H1 (cell line): Measurements from ENCODE around the gene PPP4R1. TPM values are rescaled to one million over a fixed set of nuclear protein-coding genes. Genes with fewer than 3 reads are reported as not detected.

Experiments used
- CTCF ChIA-PET: fragments of 300-600 bp; sonication (Branson Sonifier 250); formaldehyde crosslinking; loops from one replicate; lab custom pipeline; 2021; ENCODE audit not compliant: partially characterized antibody; lab: Charles Lee
- POLR2A ChIA-PET: fragments of 300-600 bp; sonication (Branson Sonifier 250); formaldehyde crosslinking; loops from one replicate; lab custom pipeline; 2021; ENCODE audit warnings: inconsistent platforms; ENCODE audit not compliant: partially characterized antibody; lab: Charles Lee
- DNase-seq, 2 experiments: peaks; one replicate each; pipeline versions ENCODE4 v3.0.0 to v3.0.0-alpha.2; 2010 to 2022; ENCODE audit warnings: low spot score in 2 of 2, low read depth in 1 of 2, mixed read lengths in 1 of 2
- FAIRE-seq: peaks from 2 replicates; lab custom pipeline; 2011; peaks lifted over from hg19 to GRCh38; lab: Jason Lieb, UNC
- H2AFZ ChIP-seq: 2 replicates; pipeline ENCODE4 v1.8.1; 2012; ENCODE audit warnings: low read length, inconsistent platforms
- H2AK5ac ChIP-seq: 2 replicates; pipeline ENCODE4 v1.6.1; 2013; ENCODE audit warnings: low read depth, low read length
- H2BK120ac ChIP-seq: replicated peaks from 2 replicates; pipeline ENCODE3; 2013; ENCODE audit warnings: low read depth, low read length, inconsistent platforms
- H2BK12ac ChIP-seq: 2 replicates; pipeline ENCODE4 v1.6.1; 2013; ENCODE audit warnings: low read depth, low read length
- H2BK15ac ChIP-seq: 2 replicates; pipeline ENCODE4 v1.6.1; 2013; ENCODE audit warnings: low read length
- H2BK20ac ChIP-seq: 2 replicates; pipeline ENCODE4 v1.6.1; 2013; ENCODE audit warnings: low read length
- H2BK5ac ChIP-seq: 2 replicates; pipeline ENCODE4 v1.6.1; 2013; ENCODE audit warnings: low read depth, low read length
- H3K14ac ChIP-seq: 2 replicates; pipeline ENCODE4 v1.6.1; 2013; ENCODE audit warnings: inconsistent platforms; ENCODE audit not compliant: insufficient read length
- H3K18ac ChIP-seq: 2 replicates; pipeline ENCODE4 v1.6.1; 2013; ENCODE audit warnings: low read length; ENCODE audit errors: extremely low read depth
- H3K23ac ChIP-seq: 2 replicates; pipeline ENCODE4 v1.6.1; 2013; ENCODE audit warnings: inconsistent platforms; ENCODE audit not compliant: insufficient read length
- H3K23me2 ChIP-seq: 2 replicates; pipeline ENCODE4 v1.6.1; 2013; ENCODE audit warnings: low read depth, low read length
- H3K27ac ChIP-seq: 2 replicates; pipeline ENCODE4 v1.6.1; 2011; ENCODE audit warnings: low read depth, low read length, inconsistent platforms
- H3K27me3 ChIP-seq, 4 experiments: replicated peaks in 1 of 4; 1 replicate in 1 of 4; 2 replicates in 3 of 4; pipeline versions ENCODE4 v1.6.1 to v1.8.1; 2011 to 2013; ENCODE audit warnings: low read length in 3 of 4, mild to moderate bottlenecking in 3 of 4, inconsistent platforms in 2 of 4, mixed read lengths in 2 of 4, moderate library complexity in 1 of 4; ENCODE audit not compliant: control insufficient read depth in 3 of 4, insufficient read depth in 3 of 4; ENCODE audit errors: extremely low read depth in 1 of 4
- H3K36me3 ChIP-seq, 4 experiments: 2 replicates each; pipeline versions ENCODE4 v1.6.1 to v1.8.1; 2011 to 2013; ENCODE audit warnings: mild to moderate bottlenecking in 4 of 4, low read length in 3 of 4, moderate library complexity in 2 of 4, control low read depth in 1 of 4, inconsistent platforms in 1 of 4; ENCODE audit not compliant: insufficient read depth in 4 of 4, control insufficient read depth in 2 of 4
- H3K4ac ChIP-seq: replicated peaks from 2 replicates; pipeline ENCODE3; 2013; ENCODE audit warnings: low read length, low read depth, mixed read lengths, inconsistent platforms; ENCODE audit not compliant: insufficient read length
- H3K4me1 ChIP-seq, 4 experiments: replicated peaks in 1 of 4; 1 replicate in 1 of 4; 2 replicates in 3 of 4; pipeline versions ENCODE4 v1.6.1 to v1.8.1; 2011 to 2013; ENCODE audit warnings: low read length in 3 of 4, inconsistent platforms in 2 of 4, mixed read lengths in 1 of 4; ENCODE audit not compliant: insufficient read depth in 4 of 4, control insufficient read depth in 3 of 4
- H3K4me2 ChIP-seq, 2 experiments: 2 replicates each; pipeline versions ENCODE4 v1.6.1 to v1.8.1; 2011 to 2013; ENCODE audit warnings: low read depth in 2 of 2, low read length in 2 of 2, control low read depth in 1 of 2, inconsistent platforms in 1 of 2, mild to moderate bottlenecking in 1 of 2; ENCODE audit not compliant: insufficient read depth in 1 of 2
- H3K4me3 ChIP-seq, 4 experiments: fragments of 200-600, 300-600 bp in 1 of 4; sonication (generic), shearing (Covaris generic), sonication (Bioruptor Twin) in 1 of 4; 2 replicates each; pipeline versions ENCODE4 v1.5.1 to v1.8.1; 2011 to 2016; ENCODE audit warnings: low read length in 4 of 4, low read depth in 3 of 4, control low read depth in 2 of 4, inconsistent platforms in 2 of 4, mild to moderate bottlenecking in 2 of 4, mixed read lengths in 1 of 4, moderate library complexity in 1 of 4; ENCODE audit not compliant: insufficient read depth in 2 of 4; ENCODE audit errors: extremely low read depth in 1 of 4
- H3K56ac ChIP-seq: replicated peaks from 2 replicates; pipeline ENCODE3; 2013; ENCODE audit warnings: low read depth, mild to moderate bottlenecking, mixed read lengths, low read length, inconsistent platforms; ENCODE audit not compliant: insufficient read length
- H3K79me1 ChIP-seq: 2 replicates; pipeline ENCODE4 v1.6.1; 2013; ENCODE audit warnings: low read depth, low read length, control low read depth
- H3K79me2 ChIP-seq, 2 experiments: 2 replicates each; pipeline versions ENCODE4 v1.6.1 to v1.8.1; 2012 to 2013; ENCODE audit warnings: low read length in 2 of 2, mild to moderate bottlenecking in 2 of 2, inconsistent platforms in 1 of 2; ENCODE audit not compliant: insufficient read depth in 2 of 2, control insufficient read depth in 1 of 2
- H3K9ac ChIP-seq, 4 experiments: replicated peaks in 1 of 4; 1 replicate in 1 of 4; 2 replicates in 3 of 4; pipeline versions ENCODE4 v1.6.1 to v1.8.1; 2011 to 2013; ENCODE audit warnings: low read depth in 3 of 4, low read length in 3 of 4, control low read depth in 2 of 4, mild to moderate bottlenecking in 2 of 4, moderate library complexity in 2 of 4, inconsistent platforms in 1 of 4; ENCODE audit errors: extremely low read depth in 1 of 4
- H3K9me3 ChIP-seq, 2 experiments: 2 replicates each; pipeline versions ENCODE4 v1.6.1 to v1.8.1; 2012 to 2013; ENCODE audit warnings: mild to moderate bottlenecking in 2 of 2, moderate library complexity in 2 of 2, control low read depth in 1 of 2, inconsistent platforms in 1 of 2, low read depth in 1 of 2, low read length in 1 of 2, mixed read lengths in 1 of 2; ENCODE audit not compliant: insufficient read depth in 2 of 2
- H4K20me1 ChIP-seq, 2 experiments: replicated peaks in 1 of 2; 2 replicates each; pipeline versions ENCODE3 to v1.8.1; 2011 to 2013; ENCODE audit warnings: inconsistent platforms in 2 of 2, low read length in 2 of 2, mild to moderate bottlenecking in 1 of 2; ENCODE audit not compliant: insufficient read depth in 2 of 2, control insufficient read depth in 1 of 2
- H4K5ac ChIP-seq: 2 replicates; pipeline ENCODE4 v1.6.1; 2013; ENCODE audit warnings: low read length, low read depth, mixed read lengths, inconsistent platforms; ENCODE audit not compliant: insufficient read length
- H4K8ac ChIP-seq: 2 replicates; pipeline ENCODE4 v1.8.0; 2013; ENCODE audit warnings: mild to moderate bottlenecking, moderate library complexity, low read length, inconsistent platforms; ENCODE audit not compliant: insufficient read depth; ENCODE audit errors: extremely low read depth
- H4K91ac ChIP-seq: replicated peaks from 2 replicates; pipeline ENCODE3; 2013; ENCODE audit warnings: low read length, mixed read lengths, inconsistent platforms; ENCODE audit not compliant: insufficient read length
- BRCA1 ChIP-seq: IDR thresholded peaks from 2 replicates; pipeline ENCODE4 v1.6.1; 2012; ENCODE audit warnings: low read depth, low read length, improper control_type of control experiment
- JUN ChIP-seq: IDR thresholded peaks from 2 replicates; pipeline ENCODE4 v1.6.1; 2011; ENCODE audit warnings: low read depth, mild to moderate bottlenecking, improper control_type of control experiment, low read length
- NANOG ChIP-seq: IDR thresholded peaks from 2 replicates; pipeline ENCODE4 v1.6.1; 2011; ENCODE audit warnings: low read length, low read depth, mild to moderate bottlenecking, inconsistent platforms; ENCODE audit not compliant: insufficient read depth, poor library complexity, severe bottlenecking
- WGBS, 2 experiments: shearing (Covaris generic) in 1 of 2; methylation state at CpG; one replicate each; pipeline versions ENCODE4 v1.1.6 to v1.1.7; 2013 to 2015; ENCODE audit warnings: low lambda C conversion rate in 2 of 2, mixed read lengths in 2 of 2, inconsistent platforms in 1 of 2, low coverage in 1 of 2, missing lambda C conversion rate in 1 of 2; ENCODE audit not compliant: insufficient replicate concordance in 2 of 2, insufficient coverage in 1 of 2, insufficient read length in 1 of 2; ENCODE audit errors: extremely low coverage in 1 of 2, missing lambda C conversion rate in 1 of 2; 5-methylcytosine and 5-hydroxymethylcytosine counted together
- polyA plus RNA-seq, 7 experiments: library from polyadenylated mRNA; depleted of rRNA in 3 of 7; stranded (reverse) in 5 of 7; unstranded in 2 of 7; fragments of >200 nt in 5 of 7; fragments of 200-250 nt in 2 of 7; gene quantifications; 1 replicate in 5 of 7; 2 replicates in 1 of 7; 4 replicates in 1 of 7; pipeline versions ENCODE4 v1.2.1 to v1.2.3, GENCODE V29; 2011 to 2013; ENCODE audit warnings: missing spikeins in 2 of 7, mixed read lengths in 2 of 7
- total RNA-seq: library from RNA; stranded (reverse); fragmentation: NEBNext Ultra II Directional; extraction: Animal tissue kit (Norgen Biotek cat#: 25700); gene quantifications from 2 replicates; pipeline ENCODE4 v1.2.1, GENCODE V29; 2021
- TF ChIP-seq, protein P1 (sequence below), 3 experiments: IDR thresholded peaks; 1 replicate in 2 of 3; 2 replicates in 1 of 3; pipeline versions ENCODE4 v1.5.1 to v1.6.1; 2011; ENCODE audit warnings: low read length in 3 of 3, mild to moderate bottlenecking in 3 of 3, inconsistent platforms in 2 of 3, low read depth in 1 of 3, moderate library complexity in 1 of 3; ENCODE audit not compliant: insufficient read depth in 1 of 3; ENCODE audit errors: control extremely low read depth in 1 of 3

Gene PPP4R1
- total and polyA plus RNA-seq, 2 of the 8 experiments (the other 6 are each of a cell fraction or from before 2014, with no cell fraction given): 67.4 to 96.1 TPM

DNA sequence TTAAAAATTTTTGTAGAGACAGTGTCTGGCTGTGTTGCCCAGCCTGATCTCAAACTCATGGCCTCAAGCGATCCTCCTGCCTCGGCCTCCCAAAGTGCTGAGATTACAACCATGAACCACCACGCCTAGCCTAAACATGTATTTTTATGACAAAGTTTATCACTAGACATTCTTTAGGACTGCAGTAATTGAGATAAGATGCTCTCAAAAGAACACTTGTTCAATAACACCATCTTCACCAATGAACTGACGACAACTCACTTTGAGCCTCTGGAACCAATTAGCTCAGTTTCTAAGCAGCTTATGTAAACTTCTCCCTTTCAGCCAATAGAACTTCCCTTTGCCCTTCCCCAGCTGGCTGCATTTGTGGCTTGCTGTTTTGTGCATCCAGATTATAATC lies 15.3 kb upstream of the PPP4R1 start:
- Histone ChIP-seq H4K5ac (no peak overlapping the region), H3K79me2 (no peaks in the 10 kb centered on the region), H3K79me1 (no peaks in the 10 kb centered on the region), H3K9ac (no peak overlapping the region), H2BK5ac (no peak overlapping the region), H3K4me1 (peaks cover 0 to 9% (median under 1%) of the 10 kb centered on the region in 4 experiments; a peak in 3 of 7 replicates), H2BK120ac (no peak overlapping the region), H3K36me3 (no peaks in the 10 kb centered on the region), H3K23ac (no peak overlapping the region), H2BK20ac (no peak overlapping the region), H3K4me3 (no peak overlapping the region), H3K27ac (no peak overlapping the region), H4K8ac (no peak overlapping the region), H3K4me2 (no peak overlapping the region), H4K91ac (no peak overlapping the region), H3K56ac (no peak overlapping the region), H3K4ac (no peak overlapping the region), H3K23me2 (no peaks in the 10 kb centered on the region), H2BK12ac (no peak overlapping the region), H4K20me1 (no peaks in the 10 kb centered on the region), H2AK5ac (no peak overlapping the region), H3K18ac (no peak overlapping the region), H3K27me3 (no peaks in the 10 kb centered on the region), H3K9me3 (no peaks in the 10 kb centered on the region), H3K14ac (no peak overlapping the region), H2AFZ (no peak overlapping the region), H2BK15ac (peak overlapping the region; percentile 38; the same call in 1 of the 2 replicates)
- 95% methylated on average over 4 of the region's 4 CpGs; no CpG with 5 or more reads in 1 of the 2 experiments for WGBS, 2 experiments
- POLR2A ChIA-PET: interaction anchor here (1.5 kb wide), 1 partner anchor 8 kb away, joined by 5 read pairs; no protein-coding TSS in a partner anchor
- DNase-seq (no peak), FAIRE-seq (no peak)
- CTCF ChIA-PET: no interaction called here
- TF ChIP-seq JUN (no peak), NANOG (no peak), BRCA1 (no peak)
- TF ChIP-seq, protein P1, sequence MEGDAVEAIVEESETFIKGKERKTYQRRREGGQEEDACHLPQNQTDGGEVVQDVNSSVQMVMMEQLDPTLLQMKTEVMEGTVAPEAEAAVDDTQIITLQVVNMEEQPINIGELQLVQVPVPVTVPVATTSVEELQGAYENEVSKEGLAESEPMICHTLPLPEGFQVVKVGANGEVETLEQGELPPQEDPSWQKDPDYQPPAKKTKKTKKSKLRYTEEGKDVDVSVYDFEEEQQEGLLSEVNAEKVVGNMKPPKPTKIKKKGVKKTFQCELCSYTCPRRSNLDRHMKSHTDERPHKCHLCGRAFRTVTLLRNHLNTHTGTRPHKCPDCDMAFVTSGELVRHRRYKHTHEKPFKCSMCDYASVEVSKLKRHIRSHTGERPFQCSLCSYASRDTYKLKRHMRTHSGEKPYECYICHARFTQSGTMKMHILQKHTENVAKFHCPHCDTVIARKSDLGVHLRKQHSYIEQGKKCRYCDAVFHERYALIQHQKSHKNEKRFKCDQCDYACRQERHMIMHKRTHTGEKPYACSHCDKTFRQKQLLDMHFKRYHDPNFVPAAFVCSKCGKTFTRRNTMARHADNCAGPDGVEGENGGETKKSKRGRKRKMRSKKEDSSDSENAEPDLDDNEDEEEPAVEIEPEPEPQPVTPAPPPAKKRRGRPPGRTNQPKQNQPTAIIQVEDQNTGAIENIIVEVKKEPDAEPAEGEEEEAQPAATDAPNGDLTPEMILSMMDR (IDR thresholded peaks at IDR 0.05; ENCODE audit: control extremely low read depth in 1 of 3, insufficient read depth in 1 of 3, low read depth in 1 of 3, low read length in 3 of 3): no peak
